ENCODE data around the gene PFKFB3.
"Not testable (repeated sequence)": the region's sequence is repeated elsewhere in the genome, so short reads cannot be mapped to it uniquely, and the experiment has no call there.

The PFKFB3 gene

GRCh38 chr10:6186894-6187256 lies 15.9 kb upstream of the PFKFB3 start:
- Mint-ChIP-seq H3K4me3 (no peak overlapping the region), H3K4me1 (peaks cover 45% of the 10 kb centered on the region), H3K27ac (no peak overlapping the region), H3K9me3 (no peaks in the 10 kb centered on the region), H3K36me3 (ENCODE audit: low read depth) (no peaks in the 10 kb centered on the region), H3K27me3 (ENCODE audit: low read depth) (no peaks in the 10 kb centered on the region)
- TF ChIP-seq, protein P1, sequence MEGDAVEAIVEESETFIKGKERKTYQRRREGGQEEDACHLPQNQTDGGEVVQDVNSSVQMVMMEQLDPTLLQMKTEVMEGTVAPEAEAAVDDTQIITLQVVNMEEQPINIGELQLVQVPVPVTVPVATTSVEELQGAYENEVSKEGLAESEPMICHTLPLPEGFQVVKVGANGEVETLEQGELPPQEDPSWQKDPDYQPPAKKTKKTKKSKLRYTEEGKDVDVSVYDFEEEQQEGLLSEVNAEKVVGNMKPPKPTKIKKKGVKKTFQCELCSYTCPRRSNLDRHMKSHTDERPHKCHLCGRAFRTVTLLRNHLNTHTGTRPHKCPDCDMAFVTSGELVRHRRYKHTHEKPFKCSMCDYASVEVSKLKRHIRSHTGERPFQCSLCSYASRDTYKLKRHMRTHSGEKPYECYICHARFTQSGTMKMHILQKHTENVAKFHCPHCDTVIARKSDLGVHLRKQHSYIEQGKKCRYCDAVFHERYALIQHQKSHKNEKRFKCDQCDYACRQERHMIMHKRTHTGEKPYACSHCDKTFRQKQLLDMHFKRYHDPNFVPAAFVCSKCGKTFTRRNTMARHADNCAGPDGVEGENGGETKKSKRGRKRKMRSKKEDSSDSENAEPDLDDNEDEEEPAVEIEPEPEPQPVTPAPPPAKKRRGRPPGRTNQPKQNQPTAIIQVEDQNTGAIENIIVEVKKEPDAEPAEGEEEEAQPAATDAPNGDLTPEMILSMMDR (IDR thresholded peaks at IDR 0.05; ENCODE audit: unreplicated experiment in 3 of 3): no peak

- no peak overlapping the region for H3K4me3 Mint-ChIP-seq
- TF ChIP-seq, protein P1 (IDR thresholded peaks at IDR 0.05; ENCODE audit: unreplicated experiment in 3 of 3): no peak
- peaks cover 45% of the 10 kb centered on the region for H3K4me1 Mint-ChIP-seq
- peak overlapping the region in 1 of 3 experiments; percentile 19 for H3K27ac Mint-ChIP-seq
- H3K9me3 Mint-ChIP-seq: no peaks in the 10 kb centered on the region
- no peaks in the 10 kb centered on the region for H3K27me3 Mint-ChIP-seq (ENCODE audit: low read depth)
- no peaks in the 10 kb centered on the region for H3K36me3 Mint-ChIP-seq (ENCODE audit: low read depth)
These were observed 15.5 kb upstream of the PFKFB3 start for GRCh38 chr10:6187278-6187677.

GRCh38 chr10:6190033-6190432 lies 12.7 kb upstream of the PFKFB3 start:
- not testable (repeated sequence) for H3K27me3 Mint-ChIP-seq (ENCODE audit: low read depth); H3K4me3 Mint-ChIP-seq; H3K27ac Mint-ChIP-seq; H3K9me3 Mint-ChIP-seq; H3K36me3 Mint-ChIP-seq (ENCODE audit: low read depth)
- H3K4me1 Mint-ChIP-seq: peaks cover 63% of the 10 kb centered on the region

- H3K36me3 Mint-ChIP-seq (ENCODE audit: low read depth): no peaks in the 10 kb centered on the region
- H3K9me3 Mint-ChIP-seq: no peaks in the 10 kb centered on the region
- H3K4me1 Mint-ChIP-seq: peaks cover 68% of the 10 kb centered on the region
- no peaks in the 10 kb centered on the region for H3K27me3 Mint-ChIP-seq (ENCODE audit: low read depth)
- H3K27ac Mint-ChIP-seq: no peak overlapping the region
- TF ChIP-seq, protein P1 (IDR thresholded peaks at IDR 0.05; ENCODE audit: unreplicated experiment in 3 of 3): no peak
- H3K4me3 Mint-ChIP-seq: no peak overlapping the region
These were observed 11.6 kb upstream of the PFKFB3 start for GRCh38 chr10:6191147-6191546.

DNA sequence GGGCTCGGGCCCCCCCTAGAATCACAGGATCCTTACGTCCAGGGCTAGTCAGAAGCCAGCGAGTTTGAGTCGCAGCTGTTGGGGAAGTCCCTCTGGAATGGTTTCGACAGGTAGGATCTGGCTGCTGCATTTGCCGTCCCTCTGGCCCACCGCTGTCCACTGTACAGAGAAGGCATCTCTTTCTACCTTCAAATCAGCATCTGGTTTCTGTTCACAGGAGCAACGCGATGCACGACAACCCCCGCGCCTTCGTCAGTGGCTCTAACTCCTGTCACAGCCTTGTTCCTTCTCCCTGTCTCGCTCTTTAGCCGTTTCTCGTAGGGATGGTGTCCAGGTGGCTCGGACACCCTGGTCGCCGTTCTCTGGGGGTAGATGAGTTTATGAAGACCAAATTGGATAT lies 11.2 kb upstream of the PFKFB3 start:
- Mint-ChIP-seq H3K36me3 (ENCODE audit: low read depth) (no peaks in the 10 kb centered on the region), H3K4me3 (no peak overlapping the region), H3K27me3 (ENCODE audit: low read depth) (no peaks in the 10 kb centered on the region), H3K27ac (peak overlapping the region in 1 of 3 experiments; percentile 8), H3K4me1 (peaks cover 68% of the 10 kb centered on the region), H3K9me3 (no peaks in the 10 kb centered on the region)
- TF ChIP-seq, protein P1 (IDR thresholded peaks at IDR 0.05; ENCODE audit: unreplicated experiment in 3 of 3): no peak

GRCh38 chr10:6193342-6193741 lies 9.4 kb upstream of the PFKFB3 start:
- not testable (repeated sequence) for H3K27me3 Mint-ChIP-seq (ENCODE audit: low read depth)
- peak overlapping the region; percentile 16 to 72 (median 60) for H3K27ac Mint-ChIP-seq

DNA sequence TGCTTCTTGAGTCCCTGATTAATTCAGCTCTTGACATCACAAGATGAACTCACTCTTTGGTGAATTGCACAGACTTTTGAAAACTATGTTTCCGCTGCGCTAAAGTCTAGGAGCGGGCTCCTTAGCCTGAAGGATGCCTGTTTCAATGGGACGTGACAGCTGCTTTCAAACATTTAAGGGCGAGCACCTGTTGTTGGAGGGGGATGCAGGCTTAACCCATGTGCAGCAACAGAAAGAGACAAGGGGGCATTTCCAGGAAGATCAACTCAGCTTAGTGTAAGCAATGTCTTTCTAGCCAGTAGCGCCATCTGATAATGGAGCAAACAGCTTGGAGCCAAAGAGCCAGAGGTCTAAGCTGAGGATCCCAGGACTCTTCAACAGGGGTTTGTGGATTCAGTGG lies 8.4 kb upstream of the PFKFB3 start:
- Mint-ChIP-seq H3K4me3 (peak overlapping the region in 1 of 3 experiments; percentile 52), H3K36me3 (ENCODE audit: low read depth) (no peaks in the 10 kb centered on the region), H3K4me1 (peaks cover 58% of the 10 kb centered on the region), H3K27me3 (ENCODE audit: low read depth) (no peaks in the 10 kb centered on the region), H3K9me3 (no peaks in the 10 kb centered on the region), H3K27ac (peak overlapping the region; percentile 16 to 72 (median 60))
- TF ChIP-seq, protein P1 (IDR thresholded peaks at IDR 0.05; ENCODE audit: unreplicated experiment in 3 of 3): no peak

More at GRCh38 chr10:6193342-6193741, 9.4 kb upstream of the PFKFB3 start:
- H3K36me3 Mint-ChIP-seq (ENCODE audit: low read depth); H3K4me3 Mint-ChIP-seq; H3K9me3 Mint-ChIP-seq: not testable (repeated sequence)
- peaks cover 56% of the 10 kb centered on the region for H3K4me1 Mint-ChIP-seq
